ENCODE data around the gene MPND.

MPND gene

DNA sequence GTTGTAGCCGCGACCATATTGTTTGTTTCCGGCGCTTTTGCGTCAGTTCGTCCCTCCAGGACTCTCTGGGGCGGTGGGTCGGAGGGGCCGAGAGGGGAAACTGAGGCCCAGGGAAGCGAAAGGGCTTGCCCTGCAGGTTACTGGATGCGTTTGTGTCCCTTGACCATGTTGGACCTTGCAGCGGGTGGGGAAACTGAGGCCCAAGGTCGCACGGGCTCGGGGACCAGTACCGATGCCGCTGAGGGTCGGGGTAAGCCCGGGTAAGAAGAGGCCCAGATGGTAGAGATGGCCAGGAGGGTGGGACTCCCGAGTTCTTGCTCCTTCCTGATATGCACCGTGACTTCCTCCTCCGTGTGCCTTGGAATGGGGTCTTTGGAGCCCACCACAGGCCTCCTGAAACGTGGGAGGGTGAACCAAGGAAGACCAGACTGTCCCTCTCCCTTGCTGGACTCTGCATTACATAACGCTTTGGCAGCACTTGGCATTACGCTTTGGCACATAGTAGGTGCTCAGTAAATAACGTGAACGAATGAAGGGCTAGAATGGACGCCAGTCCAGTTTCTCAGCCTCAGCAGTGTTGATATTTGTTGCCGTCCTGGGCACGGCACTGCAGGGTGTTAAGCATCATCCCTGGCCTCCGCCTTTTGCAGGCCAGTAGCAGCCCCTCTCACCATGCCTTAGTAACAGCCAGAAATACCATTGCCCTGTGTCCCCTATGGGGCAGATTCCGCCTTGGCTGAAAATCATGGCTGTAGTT, 59.8 kb downstream of the MPND start:
- TF ChIP-seq, protein P1, sequence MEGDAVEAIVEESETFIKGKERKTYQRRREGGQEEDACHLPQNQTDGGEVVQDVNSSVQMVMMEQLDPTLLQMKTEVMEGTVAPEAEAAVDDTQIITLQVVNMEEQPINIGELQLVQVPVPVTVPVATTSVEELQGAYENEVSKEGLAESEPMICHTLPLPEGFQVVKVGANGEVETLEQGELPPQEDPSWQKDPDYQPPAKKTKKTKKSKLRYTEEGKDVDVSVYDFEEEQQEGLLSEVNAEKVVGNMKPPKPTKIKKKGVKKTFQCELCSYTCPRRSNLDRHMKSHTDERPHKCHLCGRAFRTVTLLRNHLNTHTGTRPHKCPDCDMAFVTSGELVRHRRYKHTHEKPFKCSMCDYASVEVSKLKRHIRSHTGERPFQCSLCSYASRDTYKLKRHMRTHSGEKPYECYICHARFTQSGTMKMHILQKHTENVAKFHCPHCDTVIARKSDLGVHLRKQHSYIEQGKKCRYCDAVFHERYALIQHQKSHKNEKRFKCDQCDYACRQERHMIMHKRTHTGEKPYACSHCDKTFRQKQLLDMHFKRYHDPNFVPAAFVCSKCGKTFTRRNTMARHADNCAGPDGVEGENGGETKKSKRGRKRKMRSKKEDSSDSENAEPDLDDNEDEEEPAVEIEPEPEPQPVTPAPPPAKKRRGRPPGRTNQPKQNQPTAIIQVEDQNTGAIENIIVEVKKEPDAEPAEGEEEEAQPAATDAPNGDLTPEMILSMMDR (IDR thresholded peaks at IDR 0.05) = no peak
- Histone ChIP-seq H3K27me3 (ENCODE audit: control insufficient read depth, insufficient read depth, low read length) (no peaks in the 10 kb centered on the region), H3K79me2 (peaks cover 21% of the 10 kb centered on the region), H3K27ac (no peak overlapping the region), H2AFZ (peak overlapping the region; percentile 81), H3K4me1 (peaks cover 3% of the 10 kb centered on the region), H3K4me3 (ENCODE audit: low read depth, low read length) (peak overlapping the region; percentile 60), H3K36me3 (ENCODE audit: control insufficient read depth, insufficient read depth, low read length) (no peaks in the 10 kb centered on the region), H3K9me3 (ENCODE audit: control insufficient read depth, low read length) (no peaks in the 10 kb centered on the region), H3K9ac (no peak overlapping the region), H3K4me2 (ENCODE audit: low read length) (peak overlapping the region; percentile 78)

DNA sequence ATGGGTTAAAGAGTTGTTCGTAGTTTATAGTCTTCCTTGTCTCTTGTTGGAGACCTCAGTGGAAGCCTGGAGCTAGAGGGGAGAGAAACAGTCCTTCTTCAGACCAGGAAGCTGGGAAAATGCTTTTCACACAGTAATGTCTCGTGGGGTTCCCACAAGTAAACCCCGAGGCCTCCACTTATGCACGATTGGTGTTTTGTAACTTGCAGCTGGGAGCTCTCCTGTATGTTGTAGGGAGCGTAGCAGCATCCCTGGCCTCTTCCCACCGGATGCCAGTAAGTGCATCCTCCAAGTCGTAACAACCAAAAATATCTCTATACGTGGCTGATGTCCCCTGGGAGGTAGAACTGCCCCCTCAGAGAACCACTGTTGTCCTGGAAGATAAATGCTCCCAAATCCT, 62.6 kb downstream of the MPND start:
- H3K79me2 ChIP-seq = peaks cover 2% of the 10 kb centered on the region
- TF ChIP-seq, protein P1 (IDR thresholded peaks at IDR 0.05) = no peak
- H3K27me3 ChIP-seq (ENCODE audit: control insufficient read depth, insufficient read depth, low read length) = no peaks in the 10 kb centered on the region
- peaks cover 3% of the 10 kb centered on the region for H3K4me1 ChIP-seq
- no peak overlapping the region for H2AFZ ChIP-seq
- no peaks in the 10 kb centered on the region for H3K36me3 ChIP-seq (ENCODE audit: control insufficient read depth, insufficient read depth, low read length)
- H3K4me2 ChIP-seq (ENCODE audit: low read length) = no peak overlapping the region
- no peak overlapping the region for H3K9ac ChIP-seq
- no peak overlapping the region for H3K4me3 ChIP-seq (ENCODE audit: low read depth, low read length)
- no peaks in the 10 kb centered on the region for H3K9me3 ChIP-seq (ENCODE audit: control insufficient read depth, low read length)
- no peak overlapping the region for H3K27ac ChIP-seq

DNA sequence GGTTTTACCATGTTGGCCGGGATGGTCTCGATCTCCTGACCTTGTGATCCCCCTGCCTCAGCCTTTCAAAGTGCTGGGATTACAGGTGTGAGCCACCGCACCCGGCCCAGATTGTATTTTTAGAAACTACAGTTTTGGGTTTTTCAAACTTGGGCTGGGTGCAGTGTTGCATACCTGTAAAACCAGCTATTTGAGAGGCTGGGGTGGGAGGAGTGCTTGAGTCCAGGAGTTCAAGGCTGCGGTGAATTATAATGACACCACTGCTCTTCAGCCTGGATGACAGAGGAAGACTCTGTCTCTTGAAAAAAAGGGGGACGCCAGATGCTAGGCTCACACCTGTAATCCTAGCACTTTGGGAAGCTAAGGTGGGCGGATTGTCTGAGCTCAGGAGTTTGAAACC, 63.3 kb downstream of the MPND start:
- Histone ChIP-seq H3K9ac (no peak overlapping the region), H3K27me3 (ENCODE audit: control insufficient read depth, insufficient read depth, low read length) (no peaks in the 10 kb centered on the region), H3K36me3 (ENCODE audit: control insufficient read depth, insufficient read depth, low read length) (no peaks in the 10 kb centered on the region), H3K4me1 (peaks cover 3% of the 10 kb centered on the region), H3K27ac (no peak overlapping the region), H3K4me3 (ENCODE audit: low read depth, low read length) (no peak overlapping the region), H3K9me3 (ENCODE audit: control insufficient read depth, low read length) (no peaks in the 10 kb centered on the region), H2AFZ (no peak overlapping the region), H3K4me2 (ENCODE audit: low read length) (no peak overlapping the region), H3K79me2 (peaks cover 2% of the 10 kb centered on the region)
- TF ChIP-seq, protein P1 (IDR thresholded peaks at IDR 0.05) = no peak

DNA sequence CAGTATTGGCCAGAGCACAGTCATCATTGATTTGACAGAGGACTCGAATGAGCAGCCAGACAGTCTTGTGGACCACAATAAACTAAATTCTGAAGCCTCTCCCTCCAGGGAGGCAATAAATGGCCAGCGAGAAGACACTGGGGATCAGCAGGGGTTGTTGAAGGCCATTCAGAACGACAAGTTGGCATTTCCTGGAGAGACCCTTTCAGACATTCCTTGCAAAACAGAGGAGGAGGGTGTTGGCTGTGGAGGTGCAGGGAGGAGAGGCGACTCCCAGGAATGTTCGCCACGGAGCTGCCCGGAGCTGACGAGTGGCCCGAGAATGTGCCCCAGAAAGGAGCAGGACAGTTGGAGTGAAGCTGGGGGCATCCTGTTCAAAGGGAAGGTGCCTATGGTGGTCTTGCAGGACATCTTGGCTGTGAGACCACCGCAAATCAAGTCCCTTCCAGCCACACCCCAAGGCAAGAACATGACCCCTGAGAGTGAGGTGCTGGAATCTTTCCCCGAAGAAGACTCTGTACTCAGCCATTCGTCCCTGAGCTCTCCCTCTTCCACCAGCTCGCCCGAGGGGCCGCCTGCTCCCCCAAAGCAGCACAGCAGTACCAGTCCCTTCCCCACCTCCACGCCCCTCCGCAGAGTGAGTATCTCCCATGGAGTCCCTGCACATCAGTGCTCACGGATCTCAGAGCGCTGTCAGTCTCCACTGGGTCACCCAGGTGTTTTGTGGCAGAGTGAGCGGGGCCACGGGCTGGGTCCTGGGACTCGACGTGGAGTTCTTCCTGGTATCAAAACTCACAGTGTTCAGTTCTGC, 66.0 kb downstream of the MPND start:
- Histone ChIP-seq H2AFZ (no peak overlapping the region), H3K27me3 (ENCODE audit: control insufficient read depth, insufficient read depth, low read length) (no peaks in the 10 kb centered on the region), H3K4me3 (ENCODE audit: low read depth, low read length) (no peak overlapping the region), H3K36me3 (ENCODE audit: control insufficient read depth, insufficient read depth, low read length) (no peaks in the 10 kb centered on the region), H3K9me3 (ENCODE audit: control insufficient read depth, low read length) (no peaks in the 10 kb centered on the region), H3K27ac (no peak overlapping the region), H3K79me2 (no peaks in the 10 kb centered on the region), H3K4me2 (ENCODE audit: low read length) (no peak overlapping the region), H3K4me1 (peaks cover under 1% of the 10 kb centered on the region), H3K9ac (no peak overlapping the region)
- TF ChIP-seq, protein P1 (IDR thresholded peaks at IDR 0.05) = no peak
